ENCODE data around the gene KRTAP10-4. TPM values are rescaled to one million over a fixed set of nuclear protein-coding genes. Genes with fewer than 3 reads are reported as not detected.

KRTAP10-4 gene
- total and polyA plus RNA-seq, 10 of the 15 experiments (the other 5 are each of a cell fraction or from before 2014, with no cell fraction given): not detected

DNA sequence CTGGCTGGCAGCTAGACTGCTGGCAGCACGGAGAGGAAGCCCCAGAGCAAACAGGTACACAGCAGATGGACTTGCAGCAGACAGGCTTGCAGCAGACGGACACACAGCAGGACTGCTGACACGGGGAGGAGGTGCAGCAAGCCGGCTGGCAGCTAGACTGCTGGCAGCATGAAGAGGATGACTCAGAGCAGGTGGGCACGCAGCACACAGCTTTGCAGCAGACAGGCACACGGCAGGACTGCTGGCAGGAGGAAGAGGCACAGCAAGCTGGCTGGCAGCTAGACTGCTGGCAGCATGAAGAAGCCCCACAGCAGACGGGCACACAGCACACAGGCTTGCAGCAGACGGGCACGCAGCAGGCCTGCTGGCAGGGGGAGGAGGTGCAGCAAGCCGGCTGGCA, 22.7 kb upstream of the KRTAP10-4 start:
- H3K36me3 ChIP-seq (ENCODE audit: control insufficient read depth in 2 of 2, insufficient read depth in 2 of 2, low read length in 1 of 2): no peaks in the 10 kb centered on the region
- no TSS peak for BruUV-seq (replicated peaks)
- no peaks in the 10 kb centered on the region for H3K27me3 ChIP-seq (replicated peaks in 1 of 2; ENCODE audit: control insufficient read depth in 2 of 2, insufficient read depth in 2 of 2, low read length in 1 of 2)
- WGBS (ENCODE audit: insufficient coverage, insufficient replicate concordance, low lambda C conversion rate, missing lambda C conversion rate): 17% methylated on average over 10 of the region's 10 CpGs
- H3K4me3 ChIP-seq: no peak overlapping the region
- H3K9me3 ChIP-seq (replicated peaks; ENCODE audit: control insufficient read depth, insufficient read depth, low read length): no peaks in the 10 kb centered on the region; the same call in 2 of the 3 replicates
- H3K27ac ChIP-seq (ENCODE audit: control insufficient read depth, insufficient read depth): no peak overlapping the region
- H4K20me1 ChIP-seq (ENCODE audit: control insufficient read depth, insufficient read depth): no peaks in the 10 kb centered on the region
- H3K4me2 ChIP-seq (ENCODE audit: control insufficient read depth, insufficient read depth): no peak overlapping the region
- no peak for DNase-seq (ENCODE audit: low read depth, low spot score)
- TF ChIP-seq ZNF207 (IDR thresholded peaks at IDR 0.05; ENCODE audit: borderline replicate concordance) (no peak), MTA3 (IDR thresholded peaks at IDR 0.05; ENCODE audit: borderline replicate concordance, low read length) (no peak), BACH1 (IDR thresholded peaks at IDR 0.05; ENCODE audit: borderline replicate concordance) (no peak), ZSCAN29 (IDR thresholded peaks at IDR 0.05) (no peak), HDAC6 (IDR thresholded peaks at IDR 0.05; ENCODE audit: unreplicated experiment) (no peak), PAX5 (IDR thresholded peaks at IDR 0.05; ENCODE audit: borderline replicate concordance, low read depth, low read length) (no peak), NFYB (IDR thresholded peaks at IDR 0.05; ENCODE audit: insufficient read depth, low read depth, low read length) (no peak), MEF2B (IDR thresholded peaks at IDR 0.05; ENCODE audit: partially characterized antibody, poor library complexity, severe bottlenecking) (no peak), ATF7 (IDR thresholded peaks at IDR 0.05; ENCODE audit: low read depth) (no peak)
- TF ChIP-seq, protein P1, sequence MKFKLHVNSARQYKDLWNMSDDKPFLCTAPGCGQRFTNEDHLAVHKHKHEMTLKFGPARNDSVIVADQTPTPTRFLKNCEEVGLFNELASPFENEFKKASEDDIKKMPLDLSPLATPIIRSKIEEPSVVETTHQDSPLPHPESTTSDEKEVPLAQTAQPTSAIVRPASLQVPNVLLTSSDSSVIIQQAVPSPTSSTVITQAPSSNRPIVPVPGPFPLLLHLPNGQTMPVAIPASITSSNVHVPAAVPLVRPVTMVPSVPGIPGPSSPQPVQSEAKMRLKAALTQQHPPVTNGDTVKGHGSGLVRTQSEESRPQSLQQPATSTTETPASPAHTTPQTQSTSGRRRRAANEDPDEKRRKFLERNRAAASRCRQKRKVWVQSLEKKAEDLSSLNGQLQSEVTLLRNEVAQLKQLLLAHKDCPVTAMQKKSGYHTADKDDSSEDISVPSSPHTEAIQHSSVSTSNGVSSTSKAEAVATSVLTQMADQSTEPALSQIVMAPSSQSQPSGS (IDR thresholded peaks at IDR 0.05; ENCODE audit: low read length): no peak
- TF ChIP-seq, protein P2, sequence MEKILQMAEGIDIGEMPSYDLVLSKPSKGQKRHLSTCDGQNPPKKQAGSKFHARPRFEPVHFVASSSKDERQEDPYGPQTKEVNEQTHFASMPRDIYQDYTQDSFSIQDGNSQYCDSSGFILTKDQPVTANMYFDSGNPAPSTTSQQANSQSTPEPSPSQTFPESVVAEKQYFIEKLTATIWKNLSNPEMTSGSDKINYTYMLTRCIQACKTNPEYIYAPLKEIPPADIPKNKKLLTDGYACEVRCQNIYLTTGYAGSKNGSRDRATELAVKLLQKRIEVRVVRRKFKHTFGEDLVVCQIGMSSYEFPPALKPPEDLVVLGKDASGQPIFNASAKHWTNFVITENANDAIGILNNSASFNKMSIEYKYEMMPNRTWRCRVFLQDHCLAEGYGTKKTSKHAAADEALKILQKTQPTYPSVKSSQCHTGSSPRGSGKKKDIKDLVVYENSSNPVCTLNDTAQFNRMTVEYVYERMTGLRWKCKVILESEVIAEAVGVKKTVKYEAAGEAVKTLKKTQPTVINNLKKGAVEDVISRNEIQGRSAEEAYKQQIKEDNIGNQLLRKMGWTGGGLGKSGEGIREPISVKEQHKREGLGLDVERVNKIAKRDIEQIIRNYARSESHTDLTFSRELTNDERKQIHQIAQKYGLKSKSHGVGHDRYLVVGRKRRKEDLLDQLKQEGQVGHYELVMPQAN (conservative IDR thresholded peaks at IDR 0.05): no peak
- TF ChIP-seq, protein P3, sequence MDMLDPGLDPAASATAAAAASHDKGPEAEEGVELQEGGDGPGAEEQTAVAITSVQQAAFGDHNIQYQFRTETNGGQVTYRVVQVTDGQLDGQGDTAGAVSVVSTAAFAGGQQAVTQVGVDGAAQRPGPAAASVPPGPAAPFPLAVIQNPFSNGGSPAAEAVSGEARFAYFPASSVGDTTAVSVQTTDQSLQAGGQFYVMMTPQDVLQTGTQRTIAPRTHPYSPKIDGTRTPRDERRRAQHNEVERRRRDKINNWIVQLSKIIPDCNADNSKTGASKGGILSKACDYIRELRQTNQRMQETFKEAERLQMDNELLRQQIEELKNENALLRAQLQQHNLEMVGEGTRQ (IDR thresholded peaks at IDR 0.05; ENCODE audit: borderline replicate concordance, low read depth, low read length): no peak
- in situ Hi-C loops (cut with MboI): no loop called here
- FAIRE-seq: no peak
- SMC1A ChIA-PET (ENCODE audit: uncharacterized antibody, unreplicated experiment): no interaction called here
- POLR2A ChIA-PET: no interaction called here
- H2AFZ ChIP-seq (ENCODE audit: control insufficient read depth, low read depth, low read length): no peak overlapping the region
- H3K9ac ChIP-seq (ENCODE audit: control insufficient read depth, insufficient read depth, low read length): no peak overlapping the region
- CTCF ChIA-PET: no interaction called here
- H3K4me1 ChIP-seq (ENCODE audit: control insufficient read depth, insufficient read depth, low read length): no peaks in the 10 kb centered on the region
- H3K79me2 ChIP-seq (ENCODE audit: control insufficient read depth, insufficient read depth, low read length): no peaks in the 10 kb centered on the region
- intact Hi-C loops (cut with micrococcal nuclease; ENCODE audit: unreplicated experiment): no loop called here
- ATAC-seq: no peak
- RAD21 ChIA-PET (ENCODE audit: unreplicated experiment): no interaction called here

Data from GM12878 (cell line).